22Rv1 (cell line): ENCODE measurements around the gene CGNL1.

Experiments used
- CTCF ChIP-seq: fragments of 450-650 bp; IDR thresholded peaks from 2 replicates; pipeline ENCODE4 v1.5.1; 2017; ENCODE audit warnings: mild to moderate bottlenecking
- ZFX ChIP-seq: fragments of 450-650 bp; IDR thresholded peaks from 2 replicates; pipeline ENCODE4 v1.6.1; 2017; ENCODE audit warnings: antibody characterized with exemption, borderline replicate concordance

- no peak for TF ChIP-seq CTCF
- TF ChIP-seq ZFX: no peak
Observed at GRCh38 chr15:57385923-57386390, 9.7 kb downstream of the CGNL1 start.
